HL-60 (cell line): Measurements from ENCODE around the gene CDHR1.

ENCODE experiments used
- GABPA ChIP-seq: IDR thresholded peaks from 2 replicates; pipeline ENCODE4 v1.6.1; 2012; ENCODE audit warnings: low read depth
- POLR2AphosphoS5 ChIP-seq: IDR thresholded peaks from 2 replicates; pipeline ENCODE4 v1.6.1; 2012; ENCODE audit warnings: low read depth
- SPI1 ChIP-seq: IDR thresholded peaks from 2 replicates; pipeline ENCODE4 v1.6.1; 2012; ENCODE audit warnings: low read depth, mild to moderate bottlenecking, borderline replicate concordance
- TF ChIP-seq, protein P1 (sequence below): IDR thresholded peaks from one replicate; pipeline ENCODE4 v1.5.1; 2011; ENCODE audit warnings: low read length, control low read depth, inconsistent platforms; ENCODE audit not compliant: insufficient read depth
- TF ChIP-seq, protein P2 (sequence below): IDR thresholded peaks from 2 replicates; pipeline ENCODE4 v1.6.1; 2012; ENCODE audit warnings: low read depth; ENCODE audit not compliant: insufficient replicate concordance

DNA sequence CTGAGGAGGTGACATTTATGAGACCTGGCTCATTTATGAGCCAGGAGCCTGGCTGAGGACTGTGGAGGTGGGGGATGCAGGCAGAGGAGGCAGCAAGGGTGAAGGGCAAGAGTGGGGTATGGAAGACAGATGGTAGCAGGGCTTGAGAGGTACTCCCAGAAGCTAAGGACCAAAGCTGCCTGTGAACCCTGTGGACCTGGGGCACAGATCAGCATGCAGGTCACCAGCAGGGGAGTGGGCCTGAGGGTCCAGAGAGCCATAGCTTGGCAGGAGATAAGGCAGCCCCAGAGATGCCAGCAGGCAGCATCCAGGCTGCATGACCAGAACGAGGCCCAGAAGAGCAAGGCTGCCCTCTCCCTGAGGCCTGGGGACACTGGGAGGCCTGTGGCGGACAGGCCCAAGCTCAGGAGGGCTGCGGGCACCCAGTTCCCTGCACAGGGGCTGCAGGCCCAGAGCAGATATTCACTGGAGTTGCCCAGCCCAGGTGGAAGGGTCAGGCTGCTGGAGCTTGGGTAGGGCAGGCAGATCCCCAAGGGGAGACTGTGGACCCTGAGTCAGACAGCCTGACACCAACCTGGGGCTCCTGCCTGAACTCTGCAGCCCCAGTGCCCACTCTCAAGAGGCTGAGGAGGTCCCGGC lies 17.4 kb upstream of the CDHR1 start:
- TF ChIP-seq, protein P1, sequence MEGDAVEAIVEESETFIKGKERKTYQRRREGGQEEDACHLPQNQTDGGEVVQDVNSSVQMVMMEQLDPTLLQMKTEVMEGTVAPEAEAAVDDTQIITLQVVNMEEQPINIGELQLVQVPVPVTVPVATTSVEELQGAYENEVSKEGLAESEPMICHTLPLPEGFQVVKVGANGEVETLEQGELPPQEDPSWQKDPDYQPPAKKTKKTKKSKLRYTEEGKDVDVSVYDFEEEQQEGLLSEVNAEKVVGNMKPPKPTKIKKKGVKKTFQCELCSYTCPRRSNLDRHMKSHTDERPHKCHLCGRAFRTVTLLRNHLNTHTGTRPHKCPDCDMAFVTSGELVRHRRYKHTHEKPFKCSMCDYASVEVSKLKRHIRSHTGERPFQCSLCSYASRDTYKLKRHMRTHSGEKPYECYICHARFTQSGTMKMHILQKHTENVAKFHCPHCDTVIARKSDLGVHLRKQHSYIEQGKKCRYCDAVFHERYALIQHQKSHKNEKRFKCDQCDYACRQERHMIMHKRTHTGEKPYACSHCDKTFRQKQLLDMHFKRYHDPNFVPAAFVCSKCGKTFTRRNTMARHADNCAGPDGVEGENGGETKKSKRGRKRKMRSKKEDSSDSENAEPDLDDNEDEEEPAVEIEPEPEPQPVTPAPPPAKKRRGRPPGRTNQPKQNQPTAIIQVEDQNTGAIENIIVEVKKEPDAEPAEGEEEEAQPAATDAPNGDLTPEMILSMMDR = no peak
- TF ChIP-seq POLR2AphosphoS5 (no peak), GABPA (no peak), SPI1 (no peak)
- TF ChIP-seq, protein P2, sequence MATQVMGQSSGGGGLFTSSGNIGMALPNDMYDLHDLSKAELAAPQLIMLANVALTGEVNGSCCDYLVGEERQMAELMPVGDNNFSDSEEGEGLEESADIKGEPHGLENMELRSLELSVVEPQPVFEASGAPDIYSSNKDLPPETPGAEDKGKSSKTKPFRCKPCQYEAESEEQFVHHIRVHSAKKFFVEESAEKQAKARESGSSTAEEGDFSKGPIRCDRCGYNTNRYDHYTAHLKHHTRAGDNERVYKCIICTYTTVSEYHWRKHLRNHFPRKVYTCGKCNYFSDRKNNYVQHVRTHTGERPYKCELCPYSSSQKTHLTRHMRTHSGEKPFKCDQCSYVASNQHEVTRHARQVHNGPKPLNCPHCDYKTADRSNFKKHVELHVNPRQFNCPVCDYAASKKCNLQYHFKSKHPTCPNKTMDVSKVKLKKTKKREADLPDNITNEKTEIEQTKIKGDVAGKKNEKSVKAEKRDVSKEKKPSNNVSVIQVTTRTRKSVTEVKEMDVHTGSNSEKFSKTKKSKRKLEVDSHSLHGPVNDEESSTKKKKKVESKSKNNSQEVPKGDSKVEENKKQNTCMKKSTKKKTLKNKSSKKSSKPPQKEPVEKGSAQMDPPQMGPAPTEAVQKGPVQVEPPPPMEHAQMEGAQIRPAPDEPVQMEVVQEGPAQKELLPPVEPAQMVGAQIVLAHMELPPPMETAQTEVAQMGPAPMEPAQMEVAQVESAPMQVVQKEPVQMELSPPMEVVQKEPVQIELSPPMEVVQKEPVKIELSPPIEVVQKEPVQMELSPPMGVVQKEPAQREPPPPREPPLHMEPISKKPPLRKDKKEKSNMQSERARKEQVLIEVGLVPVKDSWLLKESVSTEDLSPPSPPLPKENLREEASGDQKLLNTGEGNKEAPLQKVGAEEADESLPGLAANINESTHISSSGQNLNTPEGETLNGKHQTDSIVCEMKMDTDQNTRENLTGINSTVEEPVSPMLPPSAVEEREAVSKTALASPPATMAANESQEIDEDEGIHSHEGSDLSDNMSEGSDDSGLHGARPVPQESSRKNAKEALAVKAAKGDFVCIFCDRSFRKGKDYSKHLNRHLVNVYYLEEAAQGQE = no peak
